ENCODE results near the gene TRIM26. TPM values are rescaled to one million over a fixed set of nuclear protein-coding genes. Genes with fewer than 3 reads are reported as not detected.

Gene TRIM26
- total RNA-seq, 2 experiments from 2014 or later, result 43.4 to 45.0 TPM

GRCh38 chr6:30184417-30185031 is 28.7 kb downstream of the TRIM26 start:
- ChIA-PET CTCF (interaction anchor here (0.8 kb wide), 1 partner anchor 54 kb away, joined by 3 read pairs; no protein-coding TSS in a partner anchor), POLR2A (interaction anchor here (0.7 to 1.1 kb wide), 2 partner anchors 81 to 431 kb away, joined by 3 read pairs; no protein-coding TSS in a partner anchor)
- no peak for TF ChIP-seq CTCF (IDR thresholded peaks at IDR 0.05)
- intact Hi-C loops (cut with micrococcal nuclease), result no loop called here
- H3K4me1 Mint-ChIP-seq (ENCODE audit: low read depth), result no peaks in the 10 kb centered on the region
- H3K9me3 Mint-ChIP-seq, result peaks cover 2% of the 10 kb centered on the region
- H3K4me3 Mint-ChIP-seq, result no peak overlapping the region
- peaks cover 29% of the 10 kb centered on the region for H3K36me3 Mint-ChIP-seq (ENCODE audit: low read depth)
- peak overlapping the region; percentile 2 for H3K27ac Mint-ChIP-seq
- no peak for ATAC-seq
- DNase-seq, result no peak
- H3K27me3 Mint-ChIP-seq, result peaks cover 2% of the 10 kb centered on the region

GRCh38 chr6:30180145-30180544 is 33.1 kb downstream of the TRIM26 start:
- CTCF ChIA-PET, result no interaction called here

GRCh38 chr6:30178837-30179236 is 34.4 kb downstream of the TRIM26 start:
- H3K4me1 Mint-ChIP-seq (ENCODE audit: low read depth), result no peaks in the 10 kb centered on the region
- H3K4me3 Mint-ChIP-seq, result no peak overlapping the region
- ChIA-PET CTCF (interaction anchor here (0.7 to 1.6 kb wide), 2 partner anchors 48 to 484 kb away, joined by 3 to 5 read pairs; no protein-coding TSS in a partner anchor), POLR2A (no interaction called here)
- H3K27me3 Mint-ChIP-seq, result peaks cover 34% of the 10 kb centered on the region
- intact Hi-C loops (cut with micrococcal nuclease), result no loop called here
- peaks cover 4% of the 10 kb centered on the region for H3K9me3 Mint-ChIP-seq
- TF ChIP-seq CTCF (IDR thresholded peaks at IDR 0.05), result no peak
- ATAC-seq (no peak), DNase-seq (no peak)
- no peaks in the 10 kb centered on the region for H3K36me3 Mint-ChIP-seq (ENCODE audit: low read depth)
- no peak overlapping the region for H3K27ac Mint-ChIP-seq

More at GRCh38 chr6:30180145-30180544, 33.1 kb downstream of the TRIM26 start:
- intact Hi-C loops (cut with micrococcal nuclease), result no loop called here
- ATAC-seq (no peak), DNase-seq (no peak)
- TF ChIP-seq CTCF (IDR thresholded peaks at IDR 0.05), result no peak
- POLR2A ChIA-PET, result interaction anchor here (0.6 kb wide), 1 partner anchor 16 kb away, joined by 3 read pairs; no protein-coding TSS in a partner anchor
- no peak overlapping the region for H3K4me3 Mint-ChIP-seq
- H3K27ac Mint-ChIP-seq, result no peak overlapping the region
- peaks cover 4% of the 10 kb centered on the region for H3K36me3 Mint-ChIP-seq (ENCODE audit: low read depth)
- peaks cover 30% of the 10 kb centered on the region for H3K27me3 Mint-ChIP-seq
- H3K4me1 Mint-ChIP-seq (ENCODE audit: low read depth), result no peaks in the 10 kb centered on the region
- peaks cover 4% of the 10 kb centered on the region for H3K9me3 Mint-ChIP-seq

GRCh38 chr6:30175765-30176164 is 37.4 kb downstream of the TRIM26 start:
- Mint-ChIP-seq H3K36me3 (ENCODE audit: low read depth) (no peaks in the 10 kb centered on the region), H3K9me3 (peaks cover 4% of the 10 kb centered on the region), H3K27ac (no peak overlapping the region), H3K27me3 (peaks cover 52% of the 10 kb centered on the region), H3K4me3 (no peak overlapping the region), H3K4me1 (ENCODE audit: low read depth) (peaks cover 2% of the 10 kb centered on the region)
- ATAC-seq (no peak), DNase-seq (no peak)
- ChIA-PET CTCF (interaction anchor here (1.0 kb wide), 1 partner anchor 44 kb away, joined by 5 read pairs; no protein-coding TSS in a partner anchor), POLR2A (interaction anchor here (0.7 kb wide), 1 partner anchor 38 kb away, joined by 3 read pairs; the partner anchor contains the start of gene TRIM26)
- no peak for TF ChIP-seq CTCF (IDR thresholded peaks at IDR 0.05)
- intact Hi-C loops (cut with micrococcal nuclease), result no loop called here

GRCh38 chr6:30172681-30173080 is 40.5 kb downstream of the TRIM26 start:
- DNase-seq (no peak), ATAC-seq (no peak)
- POLR2A ChIA-PET, result no interaction called here
- TF ChIP-seq CTCF (IDR thresholded peaks at IDR 0.05), result no peak
- Mint-ChIP-seq H3K9me3 (no peaks in the 10 kb centered on the region), H3K4me1 (ENCODE audit: low read depth) (peaks cover 4% of the 10 kb centered on the region), H3K4me3 (no peak overlapping the region), H3K27me3 (peaks cover 65% of the 10 kb centered on the region), H3K36me3 (ENCODE audit: low read depth) (no peaks in the 10 kb centered on the region), H3K27ac (no peak overlapping the region)
- intact Hi-C loops (cut with micrococcal nuclease), result no loop called here
- CTCF ChIA-PET, result interaction anchor here (3.4 kb wide), 1 partner anchor 70 kb away, joined by 37 read pairs; no protein-coding TSS in a partner anchor

Data from activated CD8-positive, alpha-beta T cell treated with anti-CD3 and anti-CD28 coated beads for 36 hours (primary cell).